AG04449 (cell line): ENCODE data around the gene AZI2.

ENCODE experiments used
- CTCF ChIA-PET: fragments of 350-600 bp; formaldehyde crosslinking; extraction: SDS; loops from one replicate; lab custom pipeline; 2021; ENCODE audit warnings: antibody characterized with exemption; lab: Yijun Ruan, JAX
- POLR2A ChIA-PET: fragments of 400-600, 350-600 bp; formaldehyde crosslinking; extraction: SDS; loops from one replicate; lab custom pipeline; 2020; ENCODE audit warnings: antibody characterized with exemption, inconsistent platforms; lab: Yijun Ruan, JAX
- DNase-seq: peaks from one replicate; pipeline ENCODE4 v3.0.0-alpha.2; 2010; ENCODE audit warnings: low read depth, low spot score
- H3K4me3 ChIP-seq: 2 replicates; pipeline ENCODE4 v1.5.1; 2011; ENCODE audit warnings: low read depth, mild to moderate bottlenecking, control low read depth, low read length
- CTCF ChIP-seq: IDR thresholded peaks from one replicate; pipeline ENCODE4 v1.5.1; 2011; ENCODE audit warnings: mild to moderate bottlenecking, moderate library complexity, low read length, control low read depth, inconsistent platforms; ENCODE audit not compliant: insufficient read depth; ENCODE audit errors: missing control alignments

AZI2 gene

GRCh38 chr3:28328188-28329151 lies 20.2 kb downstream of the AZI2 start:
- no peak overlapping the region for H3K4me3 ChIP-seq
- ChIA-PET CTCF (interaction anchor here (0.8 to 6.7 kb wide), 24 partner anchors 8 to 1194 kb away, joined by 3 to 91 read pairs (median 5); partner anchors contain the start of genes CMC1 and EOMES), POLR2A (no interaction called here)
- peak; percentile 11 for TF ChIP-seq CTCF
- DNase-seq = no peak

DNA sequence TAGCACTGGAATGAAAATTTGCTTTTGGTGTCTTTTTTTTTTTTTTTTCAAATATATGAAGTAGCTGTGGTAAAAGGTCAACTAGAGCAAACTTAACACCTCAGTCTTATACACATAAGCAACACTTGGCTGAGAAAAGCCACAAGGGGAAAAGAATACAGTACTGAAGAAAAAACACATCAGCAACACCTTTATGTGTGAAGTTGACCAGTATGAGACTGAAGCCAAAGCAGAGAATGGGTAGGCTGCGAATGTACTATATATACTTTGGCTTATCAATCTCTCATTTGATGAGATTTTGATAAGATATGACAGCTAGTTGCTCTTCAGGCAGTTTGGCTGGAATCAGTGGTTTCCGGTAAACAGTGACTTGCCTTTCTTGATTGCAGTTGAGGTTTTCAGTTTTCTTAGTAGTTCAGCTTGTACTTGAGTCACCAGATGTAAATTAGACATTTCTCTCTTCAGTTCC lies 22.1 kb downstream of the AZI2 start:
- ChIA-PET POLR2A (no interaction called here), CTCF (interaction anchor here (0.7 to 6.7 kb wide), 9 partner anchors 9 to 618 kb away, joined by 3 to 91 read pairs (median 14); no protein-coding TSS in a partner anchor)
- no peak overlapping the region for H3K4me3 ChIP-seq
- DNase-seq = no peak
- no peak for TF ChIP-seq CTCF

DNA sequence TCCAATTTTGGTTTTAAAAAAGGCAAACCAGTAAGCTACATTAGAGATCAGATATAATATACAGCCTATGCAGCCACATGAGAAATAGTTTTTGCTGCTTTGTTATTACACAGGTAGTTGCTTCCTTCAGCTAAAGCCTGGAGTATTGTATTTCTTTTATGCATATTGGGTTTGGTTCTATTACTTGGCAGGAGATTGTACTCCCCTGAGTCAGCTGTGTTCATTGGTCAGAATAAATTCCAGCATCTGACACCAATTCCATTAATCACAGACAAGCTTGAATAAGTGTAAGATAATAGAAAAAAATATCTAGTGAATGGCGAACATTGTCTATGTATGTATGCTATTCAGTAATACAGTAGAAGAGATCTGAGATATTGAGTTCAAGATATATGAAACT lies 26.2 kb downstream of the AZI2 start:
- POLR2A ChIA-PET = no interaction called here
- no peak for DNase-seq
- CTCF ChIA-PET = interaction anchor here (1.2 to 2.4 kb wide), 3 partner anchors 9 to 610 kb away, joined by 6 to 23 read pairs (median 10); no protein-coding TSS in a partner anchor
- no peak for TF ChIP-seq CTCF
- no peak overlapping the region for H3K4me3 ChIP-seq

DNA sequence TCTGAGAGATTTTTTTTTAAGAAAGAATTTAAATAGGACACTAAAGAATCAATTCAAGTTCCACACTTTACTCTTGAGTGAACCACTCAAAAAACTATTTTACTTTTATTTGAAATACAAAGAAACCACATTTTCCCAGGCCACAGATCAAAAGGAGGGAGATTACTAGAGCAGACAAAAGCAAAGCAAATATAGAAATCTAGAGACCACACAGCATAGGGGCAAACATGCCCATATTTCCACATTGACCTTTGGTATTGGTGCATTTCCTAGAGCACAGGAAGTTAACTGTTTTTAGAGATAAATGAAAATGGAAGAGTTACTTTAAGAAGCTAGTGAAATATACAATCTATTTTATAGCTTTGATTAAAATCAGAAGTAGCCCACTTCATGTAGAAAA lies 27.6 kb downstream of the AZI2 start:
- CTCF ChIA-PET = interaction anchor here (0.8 to 2.4 kb wide), 6 partner anchors 8 to 608 kb away, joined by 3 to 23 read pairs (median 4); partner anchors contain the start of genes AZI2 and ZCWPW2
- DNase-seq = no peak
- POLR2A ChIA-PET = no interaction called here

DNA sequence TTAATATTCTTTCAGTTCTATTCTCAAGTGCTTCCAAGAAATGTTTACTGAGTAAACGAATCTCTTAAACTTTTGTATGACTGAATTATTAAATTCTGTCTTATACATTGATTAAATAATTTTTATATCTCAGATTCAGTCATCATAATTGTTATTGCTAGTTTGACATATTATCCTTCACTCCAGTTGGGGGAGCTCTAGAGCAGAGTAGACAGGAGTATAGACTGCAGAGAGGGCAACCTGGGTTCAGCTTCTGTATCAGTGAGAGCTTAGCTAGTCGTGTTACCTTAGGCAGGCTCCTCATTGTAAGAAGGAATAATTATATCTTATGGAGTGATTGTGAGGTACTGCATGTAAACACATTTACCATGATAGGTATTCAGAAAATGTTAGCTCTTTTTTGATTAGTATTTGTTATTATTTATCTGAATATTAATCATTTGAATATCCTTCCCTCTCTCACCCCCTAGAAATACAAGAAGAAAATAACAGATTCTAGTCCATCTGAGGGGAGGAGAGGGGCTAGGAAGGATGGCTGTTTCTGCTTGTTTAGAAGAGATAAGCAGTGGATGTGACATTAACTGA lies 31.1 kb downstream of the AZI2 start:
- H3K4me3 ChIP-seq = no peak overlapping the region
- DNase-seq = no peak
- ChIA-PET POLR2A (interaction anchor here (1.0 kb wide), 1 partner anchor 31 kb away, joined by 3 read pairs; the partner anchor contains the start of genes AZI2 and ZCWPW2), CTCF (interaction anchor here (0.7 to 1.7 kb wide), 10 partner anchors 9 to 606 kb away, joined by 3 to 14 read pairs (median 4); no protein-coding TSS in a partner anchor)
- peak; percentile 52 for TF ChIP-seq CTCF

More for the DNA sequence above, 27.6 kb downstream of the AZI2 start:
- H3K4me3 ChIP-seq = no peak overlapping the region
- TF ChIP-seq CTCF = no peak
